Smooth muscle cell (in vitro differentiated cells): ENCODE data around the gene SLC7A10. TPM values are rescaled to one million over a fixed set of nuclear protein-coding genes. Genes with fewer than 3 reads are reported as not detected.

Experiments
- DNase-seq: peaks from one replicate; lab custom pipeline; 2025; ENCODE audit not compliant: unreplicated experiment; lab: John Stamatoyannopoulos, UW
- H2AFZ ChIP-seq: fragments of 200-600 bp; sonication (generic); 2 replicates; pipeline ENCODE4 v1.6.0; 2016; ENCODE audit warnings: antibody characterized with exemption, low read depth, mild to moderate bottlenecking
- H3F3A ChIP-seq: fragments of 200-600 bp; sonication (generic); 2 replicates; pipeline ENCODE4 v1.6.0; 2017; ENCODE audit warnings: antibody characterized with exemption, low read depth
- H3K27ac ChIP-seq: fragments of 200-600 bp; sonication (generic); 2 replicates; pipeline ENCODE4 v1.5.1; 2016; ENCODE audit warnings: low read depth, mild to moderate bottlenecking
- H3K27me3 ChIP-seq: fragments of 200-600 bp; sonication (generic); 2 replicates; pipeline ENCODE4 v1.6.1; 2016; ENCODE audit warnings: low read depth, mild to moderate bottlenecking
- H3K36me3 ChIP-seq: fragments of 200-600 bp; sonication (generic); 2 replicates; pipeline ENCODE4 v1.5.1; 2016; ENCODE audit warnings: low read depth
- H3K4me1 ChIP-seq: fragments of 200-600 bp; sonication (generic); 2 replicates; pipeline ENCODE4 v1.5.1; 2016; ENCODE audit warnings: low read depth
- H3K4me2 ChIP-seq: fragments of 200-600 bp; sonication (generic); 2 replicates; pipeline ENCODE4 v1.6.0; 2016; ENCODE audit warnings: mild to moderate bottlenecking
- H3K4me3 ChIP-seq: fragments of 200-600 bp; sonication (generic); 2 replicates; pipeline ENCODE4 v1.5.1; 2016; ENCODE audit warnings: mild to moderate bottlenecking
- H3K79me2 ChIP-seq: fragments of 200-600 bp; sonication (generic); 2 replicates; pipeline ENCODE4 v1.6.0; 2016; ENCODE audit warnings: low read depth, mild to moderate bottlenecking
- H3K9ac ChIP-seq: fragments of 200-600 bp; sonication (generic); 2 replicates; pipeline ENCODE4 v1.6.0; 2016; ENCODE audit warnings: low read depth
- H3K9me3 ChIP-seq: fragments of 200-600 bp; sonication (generic); replicated peaks from 2 replicates; pipeline ENCODE4 v1.5.1; 2016; ENCODE audit warnings: low read depth
- H4K20me1 ChIP-seq: fragments of 200-600 bp; sonication (generic); 2 replicates; pipeline ENCODE4 v1.6.0; 2016; ENCODE audit warnings: low read depth
- WGBS: methylation state at CpG from one replicate; pipeline ENCODE4 v1.1.7; 2016; ENCODE audit warnings: low lambda C conversion rate; 5-methylcytosine and 5-hydroxymethylcytosine counted together
- polyA plus RNA-seq: library from polyadenylated mRNA; unstranded; fragments of >200 nt; fragmentation: Nextera tagmentation; extraction: Ambion mirVana; gene quantifications from 2 replicates; pipeline ENCODE4 v1.2.1, GENCODE V29; 2016
- total RNA-seq: library from RNA; depleted of rRNA; stranded (reverse); fragments of >200 nt; gene quantifications from 2 replicates; pipeline ENCODE4 v1.2.3, GENCODE V29; 2014
- TF ChIP-seq, protein P1 (sequence below): fragments of 200-600 bp; sonication (generic); IDR thresholded peaks from 2 replicates; pipeline ENCODE4 v1.5.1; 2017; ENCODE audit warnings: borderline replicate concordance, mild to moderate bottlenecking, antibody characterized with exemption; ENCODE audit not compliant: insufficient read depth, poor library complexity, severe bottlenecking

Gene SLC7A10
- total and polyA plus RNA-seq, 2 experiments from 2014 or later, result 0.51 TPM; not detected in 1

DNA sequence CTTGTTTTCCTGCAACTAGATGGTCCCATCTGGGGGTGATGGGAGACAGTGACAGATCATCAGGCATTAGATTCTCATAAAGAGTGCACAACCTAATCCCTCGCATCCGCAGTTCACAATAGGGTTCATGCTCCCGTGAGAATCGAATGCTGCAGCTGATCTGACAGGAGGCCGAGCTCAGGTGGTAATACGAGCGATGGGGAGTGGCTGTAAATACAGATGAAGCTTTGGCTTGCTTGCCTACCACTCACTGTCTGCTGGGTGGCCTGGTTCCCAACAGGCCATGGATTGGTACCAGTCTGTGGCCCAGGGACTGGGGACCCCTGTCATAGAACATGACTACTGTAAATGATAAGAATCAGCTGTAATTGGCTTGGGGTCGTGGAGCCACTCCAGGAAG, 65.8 kb downstream of the SLC7A10 start:
- no peaks in the 10 kb centered on the region for H3F3A ChIP-seq
- H3K27me3 ChIP-seq, result no peaks in the 10 kb centered on the region
- H3K36me3 ChIP-seq, result no peaks in the 10 kb centered on the region
- H3K9me3 ChIP-seq, result no peaks in the 10 kb centered on the region
- no peak overlapping the region for H3K9ac ChIP-seq
- 84% methylated on average over 8 of the region's 8 CpGs for WGBS
- TF ChIP-seq, protein P1, sequence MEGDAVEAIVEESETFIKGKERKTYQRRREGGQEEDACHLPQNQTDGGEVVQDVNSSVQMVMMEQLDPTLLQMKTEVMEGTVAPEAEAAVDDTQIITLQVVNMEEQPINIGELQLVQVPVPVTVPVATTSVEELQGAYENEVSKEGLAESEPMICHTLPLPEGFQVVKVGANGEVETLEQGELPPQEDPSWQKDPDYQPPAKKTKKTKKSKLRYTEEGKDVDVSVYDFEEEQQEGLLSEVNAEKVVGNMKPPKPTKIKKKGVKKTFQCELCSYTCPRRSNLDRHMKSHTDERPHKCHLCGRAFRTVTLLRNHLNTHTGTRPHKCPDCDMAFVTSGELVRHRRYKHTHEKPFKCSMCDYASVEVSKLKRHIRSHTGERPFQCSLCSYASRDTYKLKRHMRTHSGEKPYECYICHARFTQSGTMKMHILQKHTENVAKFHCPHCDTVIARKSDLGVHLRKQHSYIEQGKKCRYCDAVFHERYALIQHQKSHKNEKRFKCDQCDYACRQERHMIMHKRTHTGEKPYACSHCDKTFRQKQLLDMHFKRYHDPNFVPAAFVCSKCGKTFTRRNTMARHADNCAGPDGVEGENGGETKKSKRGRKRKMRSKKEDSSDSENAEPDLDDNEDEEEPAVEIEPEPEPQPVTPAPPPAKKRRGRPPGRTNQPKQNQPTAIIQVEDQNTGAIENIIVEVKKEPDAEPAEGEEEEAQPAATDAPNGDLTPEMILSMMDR, result no peak
- H3K4me3 ChIP-seq, result no peak overlapping the region
- no peak overlapping the region for H3K27ac ChIP-seq
- H2AFZ ChIP-seq, result no peak overlapping the region
- no peak overlapping the region for H3K4me2 ChIP-seq
- no peaks in the 10 kb centered on the region for H3K79me2 ChIP-seq
- no peak for DNase-seq
- H3K4me1 ChIP-seq, result no peaks in the 10 kb centered on the region
- no peaks in the 10 kb centered on the region for H4K20me1 ChIP-seq

DNA sequence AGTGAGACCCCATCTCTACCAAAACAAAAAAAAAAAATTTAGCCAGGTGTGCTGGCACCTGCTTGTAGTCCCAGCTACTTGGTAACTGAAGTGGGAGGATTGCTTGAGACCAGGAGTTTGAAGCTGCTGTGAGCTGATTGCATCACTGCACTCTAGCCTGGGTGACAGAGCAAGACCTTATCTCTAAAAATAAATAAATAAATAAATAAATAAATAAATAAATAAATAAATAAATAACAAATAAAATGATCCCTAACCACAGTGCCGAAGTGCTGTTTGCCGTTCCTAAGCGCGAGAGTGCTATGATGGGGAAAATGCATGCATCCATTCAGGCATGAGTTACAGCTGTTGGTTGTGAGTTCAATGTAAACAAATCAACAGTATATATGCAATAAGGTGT, 66.5 kb downstream of the SLC7A10 start:
- 100% methylated on average over 4 of the region's 4 CpGs for WGBS
- H3K27ac ChIP-seq, result no peak overlapping the region
- no peaks in the 10 kb centered on the region for H3K4me1 ChIP-seq
- no peaks in the 10 kb centered on the region for H4K20me1 ChIP-seq
- no peaks in the 10 kb centered on the region for H3K27me3 ChIP-seq
- no peak overlapping the region for H3K4me2 ChIP-seq
- no peaks in the 10 kb centered on the region for H3K36me3 ChIP-seq
- TF ChIP-seq, protein P1, result no peak
- H3F3A ChIP-seq, result no peaks in the 10 kb centered on the region
- H3K9me3 ChIP-seq, result no peaks in the 10 kb centered on the region
- H2AFZ ChIP-seq, result no peak overlapping the region
- H3K9ac ChIP-seq, result no peak overlapping the region
- H3K79me2 ChIP-seq, result no peaks in the 10 kb centered on the region
- H3K4me3 ChIP-seq, result no peak overlapping the region
- DNase-seq, result no peak

Other genes with a start within 250 kb of the SLC7A10 start
- gene RHPN2, start 161.0 kb downstream of the SLC7A10 start, total RNA-seq, result 3.5 and 4.9 TPM in 2 replicates
- 1.2 and 4.3 TPM in 2 replicates for gene RHPN2, start 161.0 kb downstream of the SLC7A10 start, polyA plus RNA-seq
- gene GPATCH1, start 144.7 kb downstream of the SLC7A10 start, total RNA-seq, result 2.8 and 5.1 TPM in 2 replicates
- gene GPATCH1, start 144.7 kb downstream of the SLC7A10 start, polyA plus RNA-seq, result 4.3 TPM in 2 replicates
- not detected in 2 replicates for gene WDR88, start 93.7 kb downstream of the SLC7A10 start, total RNA-seq
- 0.27 TPM in 1 of 2 replicates, not detected in the other for gene WDR88, start 93.7 kb downstream of the SLC7A10 start, polyA plus RNA-seq
- gene LRP3, start 31.5 kb downstream of the SLC7A10 start, total RNA-seq, result 13.5 and 17.3 TPM in 2 replicates
- 21.4 and 30.5 TPM in 2 replicates for gene LRP3, start 31.5 kb downstream of the SLC7A10 start, polyA plus RNA-seq
- 1.1 and 2.1 TPM in 2 replicates for gene CEBPA, start 76.7 kb upstream of the SLC7A10 start, total RNA-seq
- 1.2 and 5.8 TPM in 2 replicates for gene CEBPA, start 76.7 kb upstream of the SLC7A10 start, polyA plus RNA-seq
- gene CEBPG, start 147.9 kb upstream of the SLC7A10 start, total RNA-seq, result 27.8 and 29.9 TPM in 2 replicates
- 15.3 and 17.1 TPM in 2 replicates for gene CEBPG, start 147.9 kb upstream of the SLC7A10 start, polyA plus RNA-seq